GM21360 (cell line): Measurements from ENCODE around the gene HBEGF.

Source experiments
- ATAC-seq: cut with Tn5 transposase; IDR thresholded peaks from one replicate; pipeline ENCODE4 v1.9.1; 2021; ENCODE audit warnings: mild to moderate bottlenecking, moderate library complexity; ENCODE audit not compliant: unreplicated experiment

Gene HBEGF

GRCh38 chr5:140346348-140347221 lies at the start of gene HBEGF:
Gene HBEGF, minus strand, starts transcription at chr5:140346603. Its CDS starts 275 bp downstream, at chr5:140346328.
- peak; percentile 70 for ATAC-seq

GRCh38 chr5:140393738-140394137 lies 47.3 kb upstream of the HBEGF start:
- ATAC-seq, result no peak

GRCh38 chr5:140391732-140392131 lies 45.3 kb upstream of the HBEGF start:
- no peak for ATAC-seq

GRCh38 chr5:140391312-140391711 lies 44.9 kb upstream of the HBEGF start:
- no peak for ATAC-seq

GRCh38 chr5:140388052-140388451 lies 41.6 kb upstream of the HBEGF start:
- ATAC-seq, result no peak

GRCh38 chr5:140383300-140383699 lies 36.9 kb upstream of the HBEGF start:
- no peak for ATAC-seq

GRCh38 chr5:140382866-140383265 lies 36.5 kb upstream of the HBEGF start:
- ATAC-seq, result no peak

- ATAC-seq, result no peak
Observed at GRCh38 chr5:140381972-140382371, 35.6 kb upstream of the HBEGF start.

GRCh38 chr5:140381351-140381750 lies 34.9 kb upstream of the HBEGF start:
- ATAC-seq, result no peak

- no peak for ATAC-seq
Observed at GRCh38 chr5:140372971-140373487, 26.6 kb upstream of the HBEGF start.

GRCh38 chr5:140371356-140372151 lies 25.2 kb upstream of the HBEGF start:
- ATAC-seq, result no peak

- no peak for ATAC-seq
Observed at GRCh38 chr5:140367256-140368013, 21.0 kb upstream of the HBEGF start.

GRCh38 chr5:140366589-140367255 lies 20.3 kb upstream of the HBEGF start:
- no peak for ATAC-seq

- ATAC-seq, result no peak
Observed at GRCh38 chr5:140365941-140366340, 19.5 kb upstream of the HBEGF start.

GRCh38 chr5:140365282-140365681 lies 18.9 kb upstream of the HBEGF start:
- ATAC-seq, result no peak

- no peak for ATAC-seq
Observed at GRCh38 chr5:140364472-140364765, 18.0 kb upstream of the HBEGF start.

- ATAC-seq, result no peak
Observed at GRCh38 chr5:140363631-140364471, 17.4 kb upstream of the HBEGF start.

- ATAC-seq, result peak; percentile 88
Observed at GRCh38 chr5:140362875-140363630, 16.6 kb upstream of the HBEGF start.

- no peak for ATAC-seq
Observed at GRCh38 chr5:140362311-140362710, 15.9 kb upstream of the HBEGF start.
